Upper lobe of left lung (tissue), 6 donors: ENCODE data around the gene PRKCE. TPM values are rescaled to one million over a fixed set of nuclear protein-coding genes. Genes with fewer than 3 reads are reported as not detected.
A peak's percentile ranks its signal among the peaks of the same experiment; 100 is the strongest.

Experiments
- ATAC-seq, 2 donors: fragments of 200-7000 bp; cut with Tn5 transposase; one replicate each; pipeline ENCODE4 v1.9.1; 2022; ENCODE audit warnings: mild to moderate bottlenecking in 2 of 2, moderate library complexity in 2 of 2; ENCODE audit not compliant: low FRiP score in 2 of 2
- DNase-seq, 2 donors: peaks; one replicate each; pipeline ENCODE4 v3.0.0-alpha.2; 2019 to 2020
- H3K27ac ChIP-seq, 4 donors: fragments of 200-600 bp; sonication (generic); one replicate each; pipeline ENCODE4 v1.5.1; 2016 to 2019
- H3K27me3 ChIP-seq, 4 donors: fragments of 200-600 bp; sonication (generic); one replicate each; pipeline ENCODE4 v1.5.1; 2017 to 2019
- H3K36me3 ChIP-seq, 4 donors: fragments of 200-600 bp; sonication (generic); one replicate each; pipeline ENCODE4 v1.5.1; 2016 to 2019
- H3K4me1 ChIP-seq, 4 donors: fragments of 200-600 bp; sonication (generic); one replicate each; pipeline ENCODE4 v1.5.1; 2018 to 2019
- H3K4me3 ChIP-seq, 4 donors: fragments of 200-600 bp; sonication (generic); one replicate each; pipeline ENCODE4 v1.5.1; 2017 to 2019; ENCODE audit warnings: mild to moderate bottlenecking in 2 of 4, moderate library complexity in 1 of 4
- H3K9me3 ChIP-seq, 4 donors: fragments of 200-600 bp; sonication (generic); one replicate each; pipeline ENCODE4 v1.5.1; 2018 to 2019
- EP300 ChIP-seq, 4 donors: sonication (generic); formaldehyde crosslinking; IDR thresholded peaks; one replicate each; pipeline ENCODE4 v1.5.1; 2017; ENCODE audit warnings: antibody characterized with exemption in 4 of 4, control low read depth in 2 of 4
- POLR2A ChIP-seq, 4 donors: fragments of 450-650 bp; IDR thresholded peaks; one replicate each; pipeline ENCODE4 v1.5.1; 2016 to 2017; ENCODE audit warnings: antibody characterized with exemption in 4 of 4, mild to moderate bottlenecking in 2 of 4
- POLR2AphosphoS5 ChIP-seq, 2 donors: sonication (generic); formaldehyde crosslinking; IDR thresholded peaks; one replicate each; pipeline ENCODE4 v1.5.1; 2017; ENCODE audit warnings: antibody characterized with exemption in 2 of 2
- WGBS, 2 donors: methylation state at CpG; one replicate each; pipeline ENCODE4 v1.1.5; 2017 to 2018; 5-methylcytosine and 5-hydroxymethylcytosine counted together
- total RNA-seq, 6 donors: library from RNA; depleted of rRNA in 4 of 6; stranded (reverse); fragments of >200 nt in 4 of 6; gene quantifications; one replicate each; pipeline versions ENCODE4 v1.1.0 to v1.2.1, GENCODE V29; 2016 to 2021
- TF ChIP-seq, protein P1 (sequence below), 6 experiments: fragments of 450-650 bp in 4 of 6; fragments of 200-600 bp in 2 of 6; sonication (generic) in 2 of 6; IDR thresholded peaks; one replicate each; pipeline ENCODE4 v1.5.1; 2016 to 2019; ENCODE audit warnings: antibody characterized with exemption in 6 of 6
- donor health status: DM: no; HTN: no; CAD: no; lungs with moderate emphysema.
- donor health status: DM: no; HTN: yes; CAD: no; lungs with severe emphysema.

Gene PRKCE
- total RNA-seq, 6 donors from 2014 or later = 54.9 to 124 (median 75.6) TPM

DNA sequence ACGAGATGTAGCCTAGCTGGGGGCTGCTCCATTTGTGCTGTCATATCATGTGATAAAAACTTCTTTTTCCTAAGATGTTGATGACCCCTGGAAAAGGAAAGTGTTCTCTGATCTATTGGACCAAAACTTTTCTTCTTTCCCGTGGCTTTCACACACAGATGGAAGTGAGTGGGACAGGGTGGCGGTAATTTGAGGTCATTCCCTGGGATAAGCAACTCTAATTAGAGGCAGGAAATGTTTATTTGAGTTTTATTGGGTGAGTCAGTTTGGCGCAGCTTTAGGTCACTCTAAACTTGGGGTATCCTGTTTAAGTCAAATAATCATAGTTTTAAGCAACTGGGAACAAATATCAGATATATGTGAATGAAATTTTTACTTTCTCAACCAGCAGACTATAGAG lies 424.8 kb downstream of the PRKCE start:
- peak overlapping the region in 3 of 4 donors; percentile 20 to 45 (median 23) for H3K4me3 ChIP-seq
- H3K27ac ChIP-seq = peak overlapping the region; percentile 64 to 87 (median 76)
- no peaks in the 10 kb centered on the region for H3K27me3 ChIP-seq
- H3K36me3 ChIP-seq = peaks cover 0 to 4% (median 0%) of the 10 kb centered on the region in 4 donors
- 74 to 84% methylated on average over 4 of the region's 4 CpGs for WGBS, 2 donors
- peaks cover 3 to 17% (median 9%) of the 10 kb centered on the region in 4 donors for H3K4me1 ChIP-seq
- TF ChIP-seq, protein P1, sequence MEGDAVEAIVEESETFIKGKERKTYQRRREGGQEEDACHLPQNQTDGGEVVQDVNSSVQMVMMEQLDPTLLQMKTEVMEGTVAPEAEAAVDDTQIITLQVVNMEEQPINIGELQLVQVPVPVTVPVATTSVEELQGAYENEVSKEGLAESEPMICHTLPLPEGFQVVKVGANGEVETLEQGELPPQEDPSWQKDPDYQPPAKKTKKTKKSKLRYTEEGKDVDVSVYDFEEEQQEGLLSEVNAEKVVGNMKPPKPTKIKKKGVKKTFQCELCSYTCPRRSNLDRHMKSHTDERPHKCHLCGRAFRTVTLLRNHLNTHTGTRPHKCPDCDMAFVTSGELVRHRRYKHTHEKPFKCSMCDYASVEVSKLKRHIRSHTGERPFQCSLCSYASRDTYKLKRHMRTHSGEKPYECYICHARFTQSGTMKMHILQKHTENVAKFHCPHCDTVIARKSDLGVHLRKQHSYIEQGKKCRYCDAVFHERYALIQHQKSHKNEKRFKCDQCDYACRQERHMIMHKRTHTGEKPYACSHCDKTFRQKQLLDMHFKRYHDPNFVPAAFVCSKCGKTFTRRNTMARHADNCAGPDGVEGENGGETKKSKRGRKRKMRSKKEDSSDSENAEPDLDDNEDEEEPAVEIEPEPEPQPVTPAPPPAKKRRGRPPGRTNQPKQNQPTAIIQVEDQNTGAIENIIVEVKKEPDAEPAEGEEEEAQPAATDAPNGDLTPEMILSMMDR (IDR thresholded peaks at IDR 0.05) = no peak
- DNase-seq (no peak), ATAC-seq (no peak)
- H3K9me3 ChIP-seq = no peaks in the 10 kb centered on the region

DNA sequence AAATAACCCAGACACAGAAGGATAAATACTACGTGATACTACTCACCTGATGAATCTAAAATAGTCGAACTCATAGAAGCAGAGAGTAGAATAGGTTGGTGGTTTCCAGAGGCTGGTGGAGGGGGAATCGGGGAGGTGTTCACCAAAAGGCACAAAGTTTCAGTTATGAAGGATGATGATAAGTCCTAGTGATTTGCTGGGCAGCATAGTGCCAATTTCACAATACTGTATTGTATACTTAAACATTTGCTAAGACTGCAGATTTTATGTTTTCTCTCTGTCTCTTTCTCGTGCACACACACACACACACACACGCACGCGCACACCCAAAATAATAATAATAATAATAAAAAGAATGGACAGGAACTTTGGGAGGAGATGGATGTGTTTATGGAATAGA lies 425.4 kb downstream of the PRKCE start:
- ATAC-seq = no peak
- Histone ChIP-seq H3K27me3 (no peaks in the 10 kb centered on the region), H3K4me1 (peaks cover 2 to 19% (median 10%) of the 10 kb centered on the region in 4 donors), H3K9me3 (no peaks in the 10 kb centered on the region), H3K4me3 (peak overlapping the region in 3 of 4 donors; percentile 20 to 45 (median 23)), H3K27ac (peak overlapping the region; percentile 64 to 87 (median 76)), H3K36me3 (peaks cover 0 to 4% (median 0%) of the 10 kb centered on the region in 4 donors)
- DNase-seq = no peak
- 72 to 74% methylated on average over 7 of the region's 7 CpGs for WGBS, 2 donors
- no peak for TF ChIP-seq POLR2AphosphoS5 (IDR thresholded peaks at IDR 0.05)
- TF ChIP-seq, protein P1 (IDR thresholded peaks at IDR 0.05) = no peak
- TF ChIP-seq EP300 (IDR thresholded peaks at IDR 0.05) = no peak

DNA sequence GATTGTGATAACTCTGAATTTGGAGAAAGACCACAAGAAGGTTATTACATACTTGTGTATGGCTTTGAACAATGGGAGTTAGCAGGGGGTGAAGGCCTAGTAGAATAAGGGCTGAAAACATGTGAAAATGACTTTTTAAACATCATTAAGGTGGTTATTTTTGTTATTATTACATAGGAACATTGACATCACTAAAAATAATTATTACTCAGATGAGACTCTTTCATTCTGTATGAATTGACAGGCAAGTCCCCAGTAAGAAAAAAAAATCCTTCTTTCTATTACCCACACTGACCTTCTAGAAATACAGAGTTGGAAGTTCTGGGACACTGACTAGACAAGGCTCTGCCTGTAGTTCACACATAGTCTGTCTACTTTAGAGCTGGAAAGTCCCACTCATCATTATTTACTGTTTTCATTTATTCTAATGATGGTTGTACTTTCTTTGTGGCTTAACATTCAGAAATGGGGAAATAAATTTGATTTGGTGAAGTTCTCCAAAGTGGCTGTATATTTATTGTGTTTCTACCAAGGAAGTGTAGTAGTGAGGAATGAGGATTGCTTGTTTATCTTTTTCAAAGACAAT lies 426.1 kb downstream of the PRKCE start:
- peak overlapping the region in 1 of 4 donors; percentile 45 for H3K4me3 ChIP-seq
- no peaks in the 10 kb centered on the region for H3K9me3 ChIP-seq
- peaks cover 0 to 4% (median 0%) of the 10 kb centered on the region in 4 donors for H3K36me3 ChIP-seq
- TF ChIP-seq, protein P1 (IDR thresholded peaks at IDR 0.05) = no peak
- TF ChIP-seq EP300 (IDR thresholded peaks at IDR 0.05) (no peak), POLR2AphosphoS5 (IDR thresholded peaks at IDR 0.05) (no peak), POLR2A (IDR thresholded peaks at IDR 0.05) (no peak)
- ATAC-seq (no peak), DNase-seq (no peak)
- peaks cover 10 to 22% (median 17%) of the 10 kb centered on the region in 4 donors for H3K4me1 ChIP-seq
- H3K27me3 ChIP-seq = no peaks in the 10 kb centered on the region
- peak overlapping the region; percentile 26 to 87 (median 58) for H3K27ac ChIP-seq

DNA sequence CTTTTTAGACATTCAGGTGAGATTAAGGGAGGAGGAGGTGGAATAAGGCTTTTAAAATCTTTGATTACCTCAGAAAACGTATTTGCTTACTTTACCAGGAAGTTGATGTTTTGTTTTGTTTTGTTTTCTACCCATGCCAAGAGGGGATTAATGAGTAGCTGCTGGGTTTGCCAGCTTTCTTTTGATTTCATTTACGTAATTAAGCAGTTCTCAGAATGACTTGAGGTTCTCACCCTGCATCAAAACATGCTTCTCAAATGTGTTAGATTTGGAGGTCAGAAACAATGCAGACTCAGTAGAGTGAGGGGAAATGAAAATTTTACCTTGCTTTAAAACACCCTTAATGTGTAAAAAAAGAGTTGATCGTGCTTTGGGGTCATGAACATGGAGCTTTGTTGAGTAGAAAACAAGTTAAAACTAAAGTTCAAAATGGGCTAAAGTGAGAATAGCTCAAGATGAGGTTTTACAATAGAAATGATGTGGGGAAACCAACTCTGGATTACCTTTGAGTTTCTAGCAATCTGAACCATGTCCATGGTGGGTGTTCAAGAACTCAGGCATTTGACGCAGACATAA lies 428.6 kb downstream of the PRKCE start:
- 64 to 70% methylated on average over 4 of the region's 4 CpGs for WGBS, 2 donors
- Histone ChIP-seq H3K9me3 (no peaks in the 10 kb centered on the region), H3K36me3 (peaks cover 0 to 4% (median 0%) of the 10 kb centered on the region in 4 donors), H3K27ac (peak overlapping the region; percentile 13 to 87 (median 57)), H3K4me3 (no peak overlapping the region), H3K4me1 (peaks cover 26 to 32% (median 31%) of the 10 kb centered on the region in 4 donors), H3K27me3 (no peaks in the 10 kb centered on the region)
- DNase-seq (no peak), ATAC-seq (no peak)
- TF ChIP-seq EP300 (IDR thresholded peaks at IDR 0.05) (no peak), POLR2AphosphoS5 (IDR thresholded peaks at IDR 0.05) (no peak), POLR2A (IDR thresholded peaks at IDR 0.05) (no peak)
- TF ChIP-seq, protein P1 (IDR thresholded peaks at IDR 0.05) = no peak
